ENCODE measurements around the gene MMS19. TPM values are rescaled to one million over a fixed set of nuclear protein-coding genes. Genes with fewer than 3 reads are reported as not detected.

Gene MMS19
- total RNA-seq, 2 donors from 2014 or later, result 46.8 to 108 TPM

- TF ChIP-seq CTCF (IDR thresholded peaks at IDR 0.05), result no peak
- no peak overlapping the region for H3K4me3 ChIP-seq
- H3K27ac ChIP-seq, result no peak overlapping the region
- ATAC-seq (ENCODE audit: insufficient number of reproducible peaks, low FRiP score, low read depth), result no peak
- no peaks in the 10 kb centered on the region for H3K9me3 ChIP-seq
- no peaks in the 10 kb centered on the region for H3K36me3 ChIP-seq
- no peak for DNase-seq (ENCODE audit: low spot score)
- H3K27me3 ChIP-seq (replicated peaks; ENCODE audit: insufficient read depth), result no peaks in the 10 kb centered on the region
- peaks cover 4 to 21% of the 10 kb centered on the region in 2 donors for H3K4me1 ChIP-seq (ENCODE audit: control insufficient read depth in 1 of 2, low read depth in 2 of 2)
These were observed 14.8 kb upstream of the MMS19 start for GRCh38 chr10:97512993-97513392.

GRCh38 chr10:97511711-97512440 lies 13.7 kb upstream of the MMS19 start:
- Histone ChIP-seq H3K4me3 (no peak overlapping the region), H3K36me3 (no peaks in the 10 kb centered on the region), H3K9me3 (no peaks in the 10 kb centered on the region), H3K4me1 (ENCODE audit: control insufficient read depth in 1 of 2, low read depth in 2 of 2) (peaks cover 0 to 16% of the 10 kb centered on the region in 2 donors), H3K27ac (no peak overlapping the region), H3K27me3 (replicated peaks; ENCODE audit: insufficient read depth) (no peaks in the 10 kb centered on the region)
- DNase-seq (ENCODE audit: low spot score), result no peak
- ATAC-seq (ENCODE audit: insufficient number of reproducible peaks, low FRiP score, low read depth), result no peak
- TF ChIP-seq CTCF (IDR thresholded peaks at IDR 0.05), result no peak

GRCh38 chr10:97510686-97511085 lies 12.5 kb upstream of the MMS19 start:
- H3K9me3 ChIP-seq, result no peaks in the 10 kb centered on the region
- H3K27ac ChIP-seq, result no peak overlapping the region
- no peaks in the 10 kb centered on the region for H3K27me3 ChIP-seq (replicated peaks; ENCODE audit: insufficient read depth)
- no peak for DNase-seq (ENCODE audit: low spot score)
- H3K4me3 ChIP-seq, result no peak overlapping the region
- no peaks in the 10 kb centered on the region for H3K36me3 ChIP-seq
- peaks cover 0 to 16% of the 10 kb centered on the region in 2 donors for H3K4me1 ChIP-seq (ENCODE audit: control insufficient read depth in 1 of 2, low read depth in 2 of 2)
- TF ChIP-seq CTCF (IDR thresholded peaks at IDR 0.05), result no peak
- ATAC-seq (ENCODE audit: insufficient number of reproducible peaks, low FRiP score, low read depth), result no peak

GRCh38 chr10:97509120-97509680 lies 11.0 kb upstream of the MMS19 start:
- peaks cover 0 to 7% of the 10 kb centered on the region in 2 donors for H3K4me1 ChIP-seq (ENCODE audit: control insufficient read depth in 1 of 2, low read depth in 2 of 2)
- no peaks in the 10 kb centered on the region for H3K27me3 ChIP-seq (replicated peaks; ENCODE audit: insufficient read depth)
- H3K9me3 ChIP-seq, result no peaks in the 10 kb centered on the region
- H3K27ac ChIP-seq, result no peak overlapping the region
- no peak overlapping the region for H3K4me3 ChIP-seq
- ATAC-seq (ENCODE audit: insufficient number of reproducible peaks, low FRiP score, low read depth), result no peak
- no peak for DNase-seq (ENCODE audit: low spot score)
- TF ChIP-seq CTCF (IDR thresholded peaks at IDR 0.05), result no peak
- no peaks in the 10 kb centered on the region for H3K36me3 ChIP-seq

GRCh38 chr10:97508342-97508741 lies 10.1 kb upstream of the MMS19 start:
- no peak for TF ChIP-seq CTCF (IDR thresholded peaks at IDR 0.05)
- no peak for ATAC-seq (ENCODE audit: insufficient number of reproducible peaks, low FRiP score, low read depth)

More at GRCh38 chr10:97508342-97508741, 10.1 kb upstream of the MMS19 start:
- no peak overlapping the region for H3K4me3 ChIP-seq
- no peaks in the 10 kb centered on the region for H3K36me3 ChIP-seq
- H3K9me3 ChIP-seq, result no peaks in the 10 kb centered on the region
- H3K27ac ChIP-seq, result no peak overlapping the region
- H3K27me3 ChIP-seq (replicated peaks; ENCODE audit: insufficient read depth), result no peaks in the 10 kb centered on the region
- peaks cover 0 to 9% of the 10 kb centered on the region in 2 donors for H3K4me1 ChIP-seq (ENCODE audit: control insufficient read depth in 1 of 2, low read depth in 2 of 2)
- no peak for DNase-seq (ENCODE audit: low spot score)

All from thoracic aorta (tissue), 2 donors.